Retinal pigment epithelial cell (primary cell): Measurements from ENCODE around the gene MBNL1.

Experiments
- DNase-seq: peaks from one replicate; pipeline ENCODE4 v3.0.0-alpha.2; 2010; ENCODE audit warnings: low read depth
- H3K4me3 ChIP-seq: 2 replicates; pipeline ENCODE4 v1.5.1; 2011; ENCODE audit warnings: mild to moderate bottlenecking, low read length, control low read depth, moderate library complexity
- CTCF ChIP-seq: conservative IDR thresholded peaks from 2 replicates; pipeline ENCODE4 v1.5.1; 2011; ENCODE audit warnings: low read depth, low read length, control low read depth, inconsistent platforms

MBNL1 gene

GRCh38 chr3:152398495-152398894 lies 129.8 kb downstream of the MBNL1 start:
- no peak for DNase-seq
- no peak for TF ChIP-seq CTCF

GRCh38 chr3:152399374-152399773 lies 130.6 kb downstream of the MBNL1 start:
- no peak for TF ChIP-seq CTCF
- no peak overlapping the region for H3K4me3 ChIP-seq
- DNase-seq, result no peak

More at GRCh38 chr3:152398495-152398894, 129.8 kb downstream of the MBNL1 start:
- H3K4me3 ChIP-seq, result no peak overlapping the region

GRCh38 chr3:152400887-152401286 lies 132.2 kb downstream of the MBNL1 start:
- no peak overlapping the region for H3K4me3 ChIP-seq
- TF ChIP-seq CTCF, result no peak
- no peak for DNase-seq

GRCh38 chr3:152402695-152403451 lies 134.1 kb downstream of the MBNL1 start:
- H3K4me3 ChIP-seq, result no peak overlapping the region
- no peak for DNase-seq
- no peak for TF ChIP-seq CTCF

GRCh38 chr3:152403632-152404066 lies 134.9 kb downstream of the MBNL1 start:
- DNase-seq, result no peak
- TF ChIP-seq CTCF, result no peak
- no peak overlapping the region for H3K4me3 ChIP-seq

GRCh38 chr3:152404976-152405375 lies 136.2 kb downstream of the MBNL1 start:
- H3K4me3 ChIP-seq, result no peak overlapping the region
- TF ChIP-seq CTCF, result no peak
- DNase-seq, result no peak
